T-helper 1 cell treated with Interleukin-12 subunit alpha and Interleukin-12 subunit beta and Interleukin-4 antibody, amounts not matched to agents 30 ng/mL and 1 ng/mL, for 36 hours (primary cell): ENCODE results near the gene PTGES. TPM values are rescaled to one million over a fixed set of nuclear protein-coding genes. Genes with fewer than 3 reads are reported as not detected.

ENCODE experiments used
- intact Hi-C: fragments of 100-400 bp; cut with micrococcal nuclease; formaldehyde crosslinking; loops from one replicate; pipeline ENCODE4 v1.15.1; 2024
- total RNA-seq: library from RNA; stranded (reverse); gene quantifications from 2 replicates; pipeline ENCODE4 v1.2.3, GENCODE V29; 2022

The PTGES gene
- total RNA-seq, 1 donor from 2014 or later, result 0.12 TPM

- intact Hi-C loops, result no loop called here
Observed at GRCh38 chr9:129696944-129697655, 55.7 kb downstream of the PTGES start.

GRCh38 chr9:129695870-129696269, 57.0 kb downstream of the PTGES start:
- intact Hi-C loops, result no loop called here

- intact Hi-C loops, result no loop called here
Observed at GRCh38 chr9:129694243-129694646, 58.6 kb downstream of the PTGES start.

DNA sequence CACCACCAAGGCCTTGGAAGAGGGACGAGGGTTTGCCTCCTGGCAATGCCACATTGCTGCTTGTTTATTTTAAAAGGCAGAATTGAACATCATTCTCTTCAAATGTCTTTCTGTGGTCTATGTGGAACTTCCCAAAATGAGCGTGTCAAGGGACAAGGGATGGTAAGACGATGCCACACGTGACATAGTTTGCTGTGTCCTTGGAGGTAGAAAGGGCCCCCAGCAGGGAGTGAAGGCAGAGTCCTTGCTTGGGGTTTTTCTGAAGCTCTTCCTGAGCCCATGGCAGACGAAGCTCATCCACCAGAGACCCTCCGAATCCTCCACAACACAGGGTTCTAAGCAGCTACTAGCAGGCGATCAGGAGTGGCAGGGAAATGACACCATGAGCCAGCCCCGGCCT, 59.1 kb downstream of the PTGES start:
- intact Hi-C loops, result no loop called here

GRCh38 chr9:129692534-129692933, 60.3 kb downstream of the PTGES start:
- intact Hi-C loops, result no loop called here

Other genes starting within 250 kb of the PTGES start
- not detected in 2 replicates for gene C9orf50, start 131.9 kb downstream of the PTGES start, total RNA-seq
- gene NTMT1, start 126.9 kb downstream of the PTGES start, total RNA-seq, result 33.7 and 35.4 TPM in 2 replicates
- 27.9 and 28.1 TPM in 2 replicates for gene ASB6, start 110.9 kb downstream of the PTGES start, total RNA-seq
- 1.5 and 1.6 TPM in 2 replicates for gene PRRX2, start 87.4 kb downstream of the PTGES start, total RNA-seq
- gene TOR1B, start 50.1 kb upstream of the PTGES start, total RNA-seq, result 28.0 and 30.8 TPM in 2 replicates
- 59.7 and 63.5 TPM in 2 replicates for gene TOR1A, start 71.1 kb upstream of the PTGES start, total RNA-seq
- 74.7 and 76.0 TPM in 2 replicates for gene C9orf78, start 82.2 kb upstream of the PTGES start, total RNA-seq
- 107 and 108 TPM in 2 replicates for gene USP20, start 82.4 kb upstream of the PTGES start, total RNA-seq